Measurements from ENCODE around the gene RAP1A.

RAP1A gene

DNA sequence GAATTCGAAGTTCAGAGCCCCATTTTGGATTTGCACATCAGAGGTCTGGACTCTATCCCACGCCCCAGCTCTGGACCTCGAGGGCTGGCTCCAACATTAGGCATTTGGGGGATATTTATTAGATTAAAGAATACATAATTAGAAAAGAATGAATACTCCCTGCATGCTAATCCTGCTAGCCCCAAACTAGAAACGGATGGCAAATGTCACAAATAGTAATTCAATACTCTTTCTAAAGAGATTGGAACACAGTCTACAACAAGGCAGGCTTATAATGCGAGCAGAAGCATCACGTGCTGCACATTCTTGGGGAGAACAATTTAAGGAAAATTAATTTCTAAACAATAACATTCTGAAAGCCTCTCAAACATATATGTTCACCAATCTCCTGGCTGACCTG is 27.7 kb upstream of the RAP1A start:
- no peak for DNase-seq (ENCODE audit: low read depth)
- H3K4me3 ChIP-seq (ENCODE audit: low read depth, low read length): no peak overlapping the region
- TF ChIP-seq, protein P1, sequence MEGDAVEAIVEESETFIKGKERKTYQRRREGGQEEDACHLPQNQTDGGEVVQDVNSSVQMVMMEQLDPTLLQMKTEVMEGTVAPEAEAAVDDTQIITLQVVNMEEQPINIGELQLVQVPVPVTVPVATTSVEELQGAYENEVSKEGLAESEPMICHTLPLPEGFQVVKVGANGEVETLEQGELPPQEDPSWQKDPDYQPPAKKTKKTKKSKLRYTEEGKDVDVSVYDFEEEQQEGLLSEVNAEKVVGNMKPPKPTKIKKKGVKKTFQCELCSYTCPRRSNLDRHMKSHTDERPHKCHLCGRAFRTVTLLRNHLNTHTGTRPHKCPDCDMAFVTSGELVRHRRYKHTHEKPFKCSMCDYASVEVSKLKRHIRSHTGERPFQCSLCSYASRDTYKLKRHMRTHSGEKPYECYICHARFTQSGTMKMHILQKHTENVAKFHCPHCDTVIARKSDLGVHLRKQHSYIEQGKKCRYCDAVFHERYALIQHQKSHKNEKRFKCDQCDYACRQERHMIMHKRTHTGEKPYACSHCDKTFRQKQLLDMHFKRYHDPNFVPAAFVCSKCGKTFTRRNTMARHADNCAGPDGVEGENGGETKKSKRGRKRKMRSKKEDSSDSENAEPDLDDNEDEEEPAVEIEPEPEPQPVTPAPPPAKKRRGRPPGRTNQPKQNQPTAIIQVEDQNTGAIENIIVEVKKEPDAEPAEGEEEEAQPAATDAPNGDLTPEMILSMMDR (IDR thresholded peaks at IDR 0.05; ENCODE audit: control insufficient read depth, extremely low read depth, insufficient read depth): no peak

DNA sequence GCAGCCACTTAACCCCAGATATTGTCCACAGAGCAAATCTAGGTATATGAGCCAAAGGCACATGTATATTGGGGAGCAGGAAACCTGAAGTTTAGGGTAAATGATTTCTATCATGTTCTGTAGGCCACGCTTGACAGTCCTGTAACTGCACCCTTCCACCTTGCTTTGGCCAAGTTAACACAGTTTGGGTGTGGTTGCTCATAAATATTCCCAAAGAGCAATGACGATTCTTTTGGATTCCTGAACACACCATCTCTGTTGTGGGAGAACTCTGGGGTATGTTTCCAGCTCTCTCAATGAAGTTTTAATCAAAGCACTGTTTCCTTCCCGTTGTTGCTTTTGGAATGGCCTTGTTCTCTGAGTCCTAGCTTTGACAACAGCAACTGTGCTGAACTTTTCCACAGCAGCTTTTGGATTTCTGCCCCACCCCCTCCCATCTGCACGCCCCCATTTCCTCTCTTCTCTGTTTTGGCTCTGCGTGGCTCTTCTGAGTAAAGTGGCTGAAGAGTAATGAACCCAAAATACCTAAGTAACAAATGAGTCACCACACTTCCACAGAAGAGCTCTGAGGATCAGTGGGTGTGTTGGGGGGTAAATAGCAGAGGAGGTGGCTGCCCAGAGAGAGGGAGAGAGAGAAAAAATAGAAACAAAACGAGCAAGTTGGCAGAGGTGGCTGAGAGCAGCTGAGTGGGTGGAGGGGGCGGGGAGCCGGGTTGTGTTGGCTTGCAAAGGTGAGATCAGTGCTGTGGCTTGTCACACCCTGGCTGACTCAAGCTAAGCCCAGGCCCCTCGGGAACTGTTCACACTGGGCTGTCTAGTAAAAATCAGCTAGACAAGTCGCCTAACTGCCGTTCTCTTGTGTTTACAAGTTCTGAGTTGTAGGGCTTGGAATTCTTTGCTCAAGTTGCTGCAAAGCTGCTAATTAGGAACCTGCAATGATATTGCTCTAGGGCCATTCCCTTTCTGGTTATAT is 26.9 kb upstream of the RAP1A start:
- TF ChIP-seq, protein P1 (IDR thresholded peaks at IDR 0.05; ENCODE audit: control insufficient read depth, extremely low read depth, insufficient read depth): no peak
- H3K4me3 ChIP-seq (ENCODE audit: low read depth, low read length): no peak overlapping the region
- DNase-seq (ENCODE audit: low read depth): peak; percentile 58

DNA sequence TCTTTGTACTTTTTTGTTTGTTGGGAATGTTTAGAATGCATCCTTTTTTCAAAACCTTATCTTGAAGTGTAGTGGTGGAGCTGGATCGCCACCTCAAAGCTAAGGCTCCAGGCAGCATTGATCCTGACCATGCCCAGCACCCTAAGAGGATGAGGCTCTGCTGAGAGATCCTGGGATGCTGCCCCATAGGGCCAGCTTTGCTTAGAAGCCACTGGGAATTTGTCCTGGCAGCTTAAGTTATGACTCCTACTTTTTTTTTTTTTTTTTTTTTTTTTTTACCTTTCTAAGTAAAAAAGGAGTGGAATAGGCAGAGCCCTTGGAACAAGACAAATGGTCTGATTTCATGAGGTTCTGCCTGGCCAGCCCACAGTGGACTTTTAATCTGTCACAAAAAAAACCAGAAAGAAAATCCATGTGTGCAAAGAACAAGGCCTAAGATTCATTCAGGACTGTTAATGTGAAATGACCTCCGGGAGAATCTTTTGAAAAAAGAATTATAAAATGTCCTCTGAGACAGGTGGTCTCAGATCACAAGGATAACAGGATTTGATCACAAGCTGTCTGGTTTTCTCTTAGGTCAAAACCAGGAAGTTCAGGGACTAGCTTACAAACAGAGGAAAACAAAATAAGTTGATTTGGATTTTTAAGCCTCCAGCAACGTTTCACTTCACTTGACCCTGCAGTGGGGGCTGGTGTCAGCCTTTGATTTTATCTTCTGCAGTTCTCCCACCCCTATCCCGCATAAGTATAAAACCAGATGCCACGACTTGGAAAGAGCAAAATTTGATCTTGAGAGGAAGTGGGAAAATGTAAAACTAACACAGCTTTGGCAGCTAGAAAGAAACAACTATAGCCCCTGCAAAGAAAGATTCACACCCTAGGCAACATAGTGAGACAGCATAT is 25.9 kb upstream of the RAP1A start:
- no peak overlapping the region for H3K4me3 ChIP-seq (ENCODE audit: low read depth, low read length)
- TF ChIP-seq, protein P1 (IDR thresholded peaks at IDR 0.05; ENCODE audit: control insufficient read depth, extremely low read depth, insufficient read depth): no peak
- no peak for DNase-seq (ENCODE audit: low read depth)

DNA sequence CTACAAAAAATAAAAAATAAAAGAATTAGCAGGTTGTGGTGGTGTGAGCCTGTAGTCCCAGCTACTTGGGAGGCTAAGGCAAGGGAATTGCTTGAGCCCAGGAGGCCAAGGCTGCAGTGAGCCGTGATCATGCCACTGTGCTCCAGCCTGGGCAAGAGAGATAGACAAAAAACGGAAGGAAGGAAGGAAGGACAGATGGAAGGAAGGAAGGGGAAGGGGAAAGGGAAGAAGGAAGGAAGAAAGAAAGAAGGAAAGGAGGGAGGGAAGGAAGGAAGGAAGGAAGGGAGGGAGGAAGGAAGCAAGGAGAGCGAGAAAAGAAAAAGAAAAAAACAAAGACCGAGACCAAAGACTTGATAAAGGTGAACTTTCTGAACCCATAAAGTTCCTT is 25.3 kb upstream of the RAP1A start:
- TF ChIP-seq, protein P1 (IDR thresholded peaks at IDR 0.05; ENCODE audit: control insufficient read depth, extremely low read depth, insufficient read depth): no peak
- H3K4me3 ChIP-seq (ENCODE audit: low read depth, low read length): no peak overlapping the region
- no peak for DNase-seq (ENCODE audit: low read depth)

DNA sequence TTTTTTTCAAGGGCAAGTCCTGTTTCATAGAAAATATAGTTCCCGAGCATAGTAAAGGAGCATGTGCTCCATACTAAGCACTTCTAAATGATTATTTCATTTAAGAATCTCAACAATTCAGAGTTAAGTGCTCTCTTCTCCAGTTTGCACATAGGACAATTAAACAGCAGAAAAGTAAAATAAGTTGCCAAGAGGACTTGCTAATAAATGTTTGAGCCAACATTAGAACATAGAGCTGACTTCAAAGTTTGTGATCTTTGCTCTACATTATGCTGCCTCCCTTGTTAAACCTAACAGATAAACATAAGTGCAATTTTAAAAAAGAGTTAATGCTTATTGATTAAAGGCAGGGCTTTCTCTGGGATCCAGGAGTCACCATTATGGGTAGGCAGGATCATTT is 23.8 kb upstream of the RAP1A start:
- DNase-seq (ENCODE audit: low read depth): peak; percentile 39
- TF ChIP-seq, protein P1 (IDR thresholded peaks at IDR 0.05; ENCODE audit: control insufficient read depth, extremely low read depth, insufficient read depth): no peak
- H3K4me3 ChIP-seq (ENCODE audit: low read depth, low read length): no peak overlapping the region

DNA sequence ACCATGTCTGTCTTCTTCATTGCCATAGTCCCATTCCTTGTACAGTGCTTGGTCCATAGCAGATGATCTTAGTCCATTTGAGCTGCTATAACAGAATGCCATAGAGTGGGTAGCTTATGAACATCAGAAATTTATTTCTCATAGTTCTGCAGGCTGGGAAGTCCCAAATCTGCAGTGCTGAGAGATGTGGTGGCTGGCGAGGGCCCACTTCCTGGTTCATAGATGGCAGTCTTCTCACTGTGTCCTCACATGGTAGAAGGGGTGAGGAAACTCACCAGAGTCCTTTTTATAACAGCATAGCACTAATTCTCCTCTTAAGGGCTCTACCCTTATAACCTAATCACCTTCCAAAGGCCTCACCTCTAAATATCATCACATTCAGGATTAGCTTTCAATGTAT is 23.1 kb upstream of the RAP1A start:
- DNase-seq (ENCODE audit: low read depth): no peak
- TF ChIP-seq, protein P1 (IDR thresholded peaks at IDR 0.05; ENCODE audit: control insufficient read depth, extremely low read depth, insufficient read depth): no peak
- H3K4me3 ChIP-seq (ENCODE audit: low read depth, low read length): no peak overlapping the region
